SK-N-MC (cell line): ENCODE data around the gene SCN3B.

ENCODE experiments used
- EZH2 ChIP-seq: fragments of 200-600 bp; sonication (generic); IDR thresholded peaks from one replicate; pipeline ENCODE4 v1.6.1; 2017; ENCODE audit warnings: antibody characterized with exemption
- FOXP2 ChIP-seq: optimal IDR thresholded peaks from 2 replicates; pipeline ENCODE3; 2011; ENCODE audit warnings: mild to moderate bottlenecking, moderate library complexity; ENCODE audit not compliant: insufficient read depth; ENCODE audit errors: extremely low read length, control extremely low read depth
- POLR2AphosphoS5 ChIP-seq: IDR thresholded peaks from 2 replicates; pipeline ENCODE4 v1.6.1; 2012; ENCODE audit warnings: mild to moderate bottlenecking, low read depth, low read length, borderline replicate concordance

DNA sequence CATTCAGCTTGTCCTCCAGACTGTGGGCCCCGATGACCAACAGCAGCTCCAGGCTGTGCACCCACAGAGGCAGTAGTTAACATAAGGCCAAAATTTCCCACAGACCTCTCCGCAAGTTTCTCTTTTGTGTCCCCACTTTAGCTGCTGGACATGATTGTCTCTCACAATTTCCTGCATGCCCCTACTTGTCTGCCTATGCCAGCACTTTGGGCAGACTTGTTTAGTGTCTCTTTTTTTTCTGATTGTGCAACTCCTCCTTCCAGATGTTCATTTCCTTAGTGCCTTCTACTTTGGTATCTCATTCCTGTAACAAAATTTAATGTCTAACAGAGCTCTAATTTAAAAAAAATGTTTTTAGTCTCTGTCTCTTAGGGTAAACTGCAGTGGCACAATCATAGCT, 23.8 kb upstream of the SCN3B start:
- TF ChIP-seq EZH2, result no peak
- no peak for TF ChIP-seq POLR2AphosphoS5
- TF ChIP-seq FOXP2, result no peak
